Measurements from ENCODE around the gene KIT. TPM values are rescaled to one million over a fixed set of nuclear protein-coding genes. Genes with fewer than 3 reads are reported as not detected.
A peak's percentile ranks its signal among the peaks of the same experiment; 100 is the strongest.

KIT gene
- total and polyA plus RNA-seq, 2 of the 13 experiments (the other 11 are each of a cell fraction or from before 2014, with no cell fraction given), result not detected

DNA sequence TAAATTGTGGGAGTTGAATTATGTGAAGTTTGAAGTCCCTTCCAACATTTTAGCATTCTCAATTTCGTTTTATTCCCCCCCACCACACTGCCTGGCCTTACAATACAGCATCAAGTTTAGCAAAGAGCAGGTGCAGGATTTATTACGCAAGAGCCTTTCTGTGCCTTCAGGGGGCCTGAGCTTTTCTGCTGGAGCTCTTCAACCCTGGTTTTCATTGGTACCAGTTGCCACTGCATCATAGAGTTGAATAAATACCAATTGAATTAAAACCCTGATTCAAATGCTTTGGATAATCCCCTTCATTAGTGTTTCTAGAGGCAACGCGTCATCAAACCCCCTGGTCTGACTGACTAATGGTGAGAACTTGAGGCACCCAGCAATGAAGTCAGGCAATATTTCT is 43.6 kb upstream of the KIT start:
- POLR2A ChIA-PET, result no interaction called here

DNA sequence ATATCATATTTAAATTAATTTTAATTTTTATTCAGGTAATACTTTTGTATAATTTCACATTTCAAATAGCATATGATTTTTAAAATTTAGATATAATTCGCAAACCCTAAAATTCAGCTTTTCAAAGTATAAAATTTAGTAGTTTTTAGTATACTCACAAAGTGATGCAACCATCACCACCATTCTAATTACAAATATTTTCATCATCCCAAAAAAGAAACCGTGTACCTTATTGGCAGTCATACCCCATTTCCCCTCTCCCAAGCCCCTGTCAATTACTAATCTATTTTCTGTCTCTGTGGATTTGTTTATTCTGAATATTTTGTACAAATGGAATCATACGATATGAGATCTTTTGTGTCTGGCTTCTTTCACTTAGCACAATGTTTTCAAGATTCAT is 37.0 kb upstream of the KIT start:
- FAIRE-seq, result no peak

More for the DNA sequence above, 43.6 kb upstream of the KIT start:
- Histone ChIP-seq H3K9me3 (ENCODE audit: low read length) (no peaks in the 10 kb centered on the region), H3K4me3 (replicated peaks in 1 of 3; ENCODE audit: insufficient read depth in 1 of 3, low read depth in 2 of 3, low read length in 3 of 3) (no peak overlapping the region), H2AFZ (ENCODE audit: low read length) (no peak overlapping the region), H4K20me1 (ENCODE audit: insufficient read depth, low read length) (no peaks in the 10 kb centered on the region), H3K27ac (ENCODE audit: extremely low read length, insufficient read depth, low read length) (no peak overlapping the region), H3K4me2 (ENCODE audit: low read depth, low read length) (no peak overlapping the region), H3K36me3 (replicated peaks in 1 of 2; ENCODE audit: control insufficient read depth in 1 of 2, insufficient read depth in 2 of 2, low read length in 2 of 2) (no peaks in the 10 kb centered on the region), H3K4me1 (ENCODE audit: insufficient read depth, low read length) (no peaks in the 10 kb centered on the region), H3K27me3 (ENCODE audit: control insufficient read depth in 1 of 2, insufficient read depth in 2 of 2, low read length in 2 of 2) (no peaks in the 10 kb centered on the region), H3K79me2 (ENCODE audit: insufficient read depth, low read length) (no peaks in the 10 kb centered on the region), H3K9ac (ENCODE audit: insufficient read depth, low read depth, low read length) (no peak overlapping the region)
- ATAC-seq (no peak), FAIRE-seq (no peak), DNase-seq (ENCODE audit: low spot score) (no peak)
- in situ Hi-C loops (cut with HindIII; ENCODE audit: extremely low pct_ligation_motif_present, low pct_unique_long_range_greater_than_20kb), result no loop called here
- TF ChIP-seq NFE2L2 (IDR thresholded peaks at IDR 0.05; ENCODE audit: low read length) (no peak), CEBPB (IDR thresholded peaks at IDR 0.05; ENCODE audit: borderline replicate concordance, low read depth, low read length) (peak; percentile 70; the same call in 1 of the 2 replicates)
- 72% methylated on average over 4 of the region's 4 CpGs for WGBS (ENCODE audit: low lambda C conversion rate)
- CTCF ChIA-PET (ENCODE audit: low intra/inter-chr PET ratio, low total read pairs), result no interaction called here
- no TSS peak for BruUV-seq (replicated peaks)
- intact Hi-C loops (cut with micrococcal nuclease; ENCODE audit: unreplicated experiment), result no loop called here

More for the DNA sequence above, 37.0 kb upstream of the KIT start:
- H3K27ac ChIP-seq (ENCODE audit: extremely low read length, insufficient read depth, low read length), result no peak overlapping the region
- intact Hi-C loops (cut with micrococcal nuclease; ENCODE audit: unreplicated experiment), result no loop called here
- ChIA-PET POLR2A (no interaction called here), CTCF (ENCODE audit: low intra/inter-chr PET ratio, low total read pairs) (no interaction called here)
- no peaks in the 10 kb centered on the region for H3K79me2 ChIP-seq (ENCODE audit: insufficient read depth, low read length)
- no peak for DNase-seq (ENCODE audit: low spot score)
- TF ChIP-seq ZFP41 (CRISPR knock-in tag; IDR thresholded peaks at IDR 0.05; ENCODE audit: borderline replicate concordance), result no peak
- no peak for TF ChIP-seq ARNTL (CRISPR knock-in tag; IDR thresholded peaks at IDR 0.05)
- TF ChIP-seq ZMYM4 (CRISPR knock-in tag; IDR thresholded peaks at IDR 0.05), result no peak
- TF ChIP-seq, protein P1, sequence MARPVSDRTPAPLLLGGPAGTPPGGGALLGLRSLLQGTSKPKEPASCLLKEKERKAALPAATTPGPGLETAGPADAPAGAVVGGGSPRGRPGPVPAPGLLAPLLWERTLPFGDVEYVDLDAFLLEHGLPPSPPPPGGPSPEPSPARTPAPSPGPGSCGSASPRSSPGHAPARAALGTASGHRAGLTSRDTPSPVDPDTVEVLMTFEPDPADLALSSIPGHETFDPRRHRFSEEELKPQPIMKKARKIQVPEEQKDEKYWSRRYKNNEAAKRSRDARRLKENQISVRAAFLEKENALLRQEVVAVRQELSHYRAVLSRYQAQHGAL (CRISPR knock-in tag; IDR thresholded peaks at IDR 0.05; ENCODE audit: not compliant biosample characterization), result no peak
- TF ChIP-seq, protein P2, sequence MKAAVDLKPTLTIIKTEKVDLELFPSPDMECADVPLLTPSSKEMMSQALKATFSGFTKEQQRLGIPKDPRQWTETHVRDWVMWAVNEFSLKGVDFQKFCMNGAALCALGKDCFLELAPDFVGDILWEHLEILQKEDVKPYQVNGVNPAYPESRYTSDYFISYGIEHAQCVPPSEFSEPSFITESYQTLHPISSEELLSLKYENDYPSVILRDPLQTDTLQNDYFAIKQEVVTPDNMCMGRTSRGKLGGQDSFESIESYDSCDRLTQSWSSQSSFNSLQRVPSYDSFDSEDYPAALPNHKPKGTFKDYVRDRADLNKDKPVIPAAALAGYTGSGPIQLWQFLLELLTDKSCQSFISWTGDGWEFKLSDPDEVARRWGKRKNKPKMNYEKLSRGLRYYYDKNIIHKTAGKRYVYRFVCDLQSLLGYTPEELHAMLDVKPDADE (CRISPR knock-in tag; IDR thresholded peaks at IDR 0.05), result no peak
- TF ChIP-seq, protein P3, sequence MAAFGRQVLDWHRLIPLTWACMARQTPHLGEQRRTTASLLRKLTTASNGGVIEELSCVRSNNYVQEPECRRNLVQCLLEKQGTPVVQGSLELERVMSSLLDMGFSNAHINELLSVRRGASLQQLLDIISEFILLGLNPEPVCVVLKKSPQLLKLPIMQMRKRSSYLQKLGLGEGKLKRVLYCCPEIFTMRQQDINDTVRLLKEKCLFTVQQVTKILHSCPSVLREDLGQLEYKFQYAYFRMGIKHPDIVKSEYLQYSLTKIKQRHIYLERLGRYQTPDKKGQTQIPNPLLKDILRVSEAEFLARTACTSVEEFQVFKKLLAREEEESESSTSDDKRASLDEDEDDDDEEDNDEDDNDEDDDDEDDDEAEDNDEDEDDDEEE (CRISPR knock-in tag; IDR thresholded peaks at IDR 0.05), result no peak
- TF ChIP-seq ZNF878 (CRISPR knock-in tag; IDR thresholded peaks at IDR 0.05), result no peak
- TF ChIP-seq KMT2A (CRISPR knock-in tag; IDR thresholded peaks at IDR 0.05), result no peak
- no peak overlapping the region for H3K9ac ChIP-seq (ENCODE audit: insufficient read depth, low read depth, low read length)
- H3K9me3 ChIP-seq (ENCODE audit: low read length), result no peaks in the 10 kb centered on the region
- H3K4me1 ChIP-seq (ENCODE audit: insufficient read depth, low read length), result no peaks in the 10 kb centered on the region
- H3K36me3 ChIP-seq (replicated peaks in 1 of 2; ENCODE audit: control insufficient read depth in 1 of 2, insufficient read depth in 2 of 2, low read length in 2 of 2), result no peaks in the 10 kb centered on the region
- H3K4me2 ChIP-seq (ENCODE audit: low read depth, low read length), result no peak overlapping the region
- in situ Hi-C loops (cut with HindIII; ENCODE audit: extremely low pct_ligation_motif_present, low pct_unique_long_range_greater_than_20kb), result no loop called here
- WGBS (ENCODE audit: low lambda C conversion rate), result 4% methylated on average over 3 of the region's 3 CpGs
- no peaks in the 10 kb centered on the region; a peak in 1 of 5 replicates for H3K27me3 ChIP-seq (ENCODE audit: control insufficient read depth in 1 of 2, insufficient read depth in 2 of 2, low read length in 2 of 2)
- H4K20me1 ChIP-seq (ENCODE audit: insufficient read depth, low read length), result no peaks in the 10 kb centered on the region
- no TSS peak for BruUV-seq (replicated peaks)
- H3K4me3 ChIP-seq (replicated peaks in 1 of 3; ENCODE audit: insufficient read depth in 1 of 3, low read depth in 2 of 3, low read length in 3 of 3), result no peak overlapping the region
- no peak for ATAC-seq
- H2AFZ ChIP-seq (ENCODE audit: low read length), result no peak overlapping the region

Data from HepG2 (cell line).